ENCODE measurements around the gene TOLLIP. TPM values are rescaled to one million over a fixed set of nuclear protein-coding genes. Genes with fewer than 3 reads are reported as not detected.

TOLLIP gene
- total and polyA plus RNA-seq, 8 donors, result 35.2 to 69.8 (median 45.7) TPM

DNA sequence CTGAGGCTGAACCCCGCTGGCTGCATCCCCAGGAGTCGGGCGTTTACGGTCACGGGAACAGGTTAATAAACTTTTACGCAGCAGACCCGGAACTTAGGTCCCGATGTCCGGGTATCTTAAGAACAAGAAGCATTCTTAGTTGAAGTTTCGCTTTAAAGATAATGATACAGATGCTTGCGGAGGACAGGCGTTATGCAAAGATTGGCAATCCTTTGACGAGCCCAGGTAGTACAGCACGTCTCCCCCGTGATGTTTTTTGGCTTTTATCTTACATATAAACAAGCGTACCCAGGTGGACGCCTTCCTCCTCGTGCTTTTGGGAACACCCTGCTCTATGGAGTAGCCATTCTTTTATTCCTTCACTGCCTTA lies 871 bp upstream of the TOLLIP start:
- FAIRE-seq, result no peak
- intact Hi-C loops (cut with DNase I), result no loop called here
- ATAC-seq, result no peak
- DNase-seq, result no peak
- peaks cover 12 to 36% (median 25%) of the 10 kb centered on the region in 3 donors for H3K4me1 ChIP-seq
- no peaks in the 10 kb centered on the region for H3K36me3 ChIP-seq
- WGBS, 2 donors, result 45 to 57% methylated on average over 18 of the region's 18 CpGs
- H3K27ac ChIP-seq, result peak overlapping the region; percentile 73 to 91 (median 90)
- no peaks in the 10 kb centered on the region for H3K27me3 ChIP-seq
- TF ChIP-seq, protein P1, sequence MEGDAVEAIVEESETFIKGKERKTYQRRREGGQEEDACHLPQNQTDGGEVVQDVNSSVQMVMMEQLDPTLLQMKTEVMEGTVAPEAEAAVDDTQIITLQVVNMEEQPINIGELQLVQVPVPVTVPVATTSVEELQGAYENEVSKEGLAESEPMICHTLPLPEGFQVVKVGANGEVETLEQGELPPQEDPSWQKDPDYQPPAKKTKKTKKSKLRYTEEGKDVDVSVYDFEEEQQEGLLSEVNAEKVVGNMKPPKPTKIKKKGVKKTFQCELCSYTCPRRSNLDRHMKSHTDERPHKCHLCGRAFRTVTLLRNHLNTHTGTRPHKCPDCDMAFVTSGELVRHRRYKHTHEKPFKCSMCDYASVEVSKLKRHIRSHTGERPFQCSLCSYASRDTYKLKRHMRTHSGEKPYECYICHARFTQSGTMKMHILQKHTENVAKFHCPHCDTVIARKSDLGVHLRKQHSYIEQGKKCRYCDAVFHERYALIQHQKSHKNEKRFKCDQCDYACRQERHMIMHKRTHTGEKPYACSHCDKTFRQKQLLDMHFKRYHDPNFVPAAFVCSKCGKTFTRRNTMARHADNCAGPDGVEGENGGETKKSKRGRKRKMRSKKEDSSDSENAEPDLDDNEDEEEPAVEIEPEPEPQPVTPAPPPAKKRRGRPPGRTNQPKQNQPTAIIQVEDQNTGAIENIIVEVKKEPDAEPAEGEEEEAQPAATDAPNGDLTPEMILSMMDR (IDR thresholded peaks at IDR 0.05), result no peak
- no peaks in the 10 kb centered on the region for H3K9me3 ChIP-seq
- peak overlapping the region; percentile 49 to 95 (median 80) for H3K4me3 ChIP-seq

DNA sequence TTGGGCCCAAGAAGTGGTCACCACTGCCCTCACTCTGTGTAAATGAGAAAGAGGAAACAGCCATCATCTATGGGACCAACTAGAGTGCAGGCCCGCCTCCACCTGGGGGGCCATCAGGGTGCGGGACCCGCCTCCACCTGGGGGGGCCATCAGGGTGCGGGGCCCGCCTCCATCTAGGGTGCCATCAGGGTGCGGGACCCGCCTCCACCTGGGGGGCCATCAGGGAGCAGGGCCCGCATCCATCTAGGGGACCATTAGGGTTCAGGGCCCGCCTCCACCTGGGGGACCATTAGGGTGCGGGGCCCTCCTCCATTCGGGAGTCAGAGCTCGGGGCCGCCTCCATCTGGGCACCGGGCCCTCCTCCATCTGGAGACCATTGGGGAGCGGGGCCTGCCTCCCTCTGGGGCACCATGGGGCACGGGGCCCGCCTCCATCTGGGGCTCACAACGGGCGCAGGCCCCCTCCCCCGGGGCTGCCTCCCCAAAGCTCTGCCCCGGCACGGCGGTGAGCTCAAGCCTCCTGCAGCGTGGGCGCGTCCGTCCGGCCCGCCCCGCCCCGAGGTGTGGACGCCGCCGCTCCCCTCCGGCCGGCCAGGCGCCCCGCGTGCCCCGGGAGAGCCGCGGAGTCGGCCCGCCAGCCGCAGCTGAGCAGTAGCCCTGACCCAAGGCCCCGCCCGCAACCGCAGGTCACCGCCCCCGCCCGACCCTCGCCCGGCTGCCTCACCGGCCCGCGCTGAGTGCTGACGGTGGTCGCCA lies 512 bp downstream of the TOLLIP start:
- intact Hi-C loops (cut with DNase I), result no loop called here
- no peaks in the 10 kb centered on the region for H3K9me3 ChIP-seq
- DNase-seq (peak in 2 of 6 donors; percentile 54 to 85), ATAC-seq (peak; percentile 11 to 62 (median 34)), FAIRE-seq (no peak)
- 1 to 2% methylated on average over 45 to 58 of the region's 58 CpGs for WGBS, 2 donors
- peak overlapping the region; percentile 66 to 95 (median 88) for H3K4me3 ChIP-seq
- H3K4me1 ChIP-seq, result peaks cover 26 to 50% (median 34%) of the 10 kb centered on the region in 3 donors
- TF ChIP-seq, protein P1 (IDR thresholded peaks at IDR 0.05), result no peak
- H3K27me3 ChIP-seq, result no peaks in the 10 kb centered on the region
- no peaks in the 10 kb centered on the region for H3K36me3 ChIP-seq
- peak overlapping the region; percentile 72 to 91 (median 82) for H3K27ac ChIP-seq

DNA sequence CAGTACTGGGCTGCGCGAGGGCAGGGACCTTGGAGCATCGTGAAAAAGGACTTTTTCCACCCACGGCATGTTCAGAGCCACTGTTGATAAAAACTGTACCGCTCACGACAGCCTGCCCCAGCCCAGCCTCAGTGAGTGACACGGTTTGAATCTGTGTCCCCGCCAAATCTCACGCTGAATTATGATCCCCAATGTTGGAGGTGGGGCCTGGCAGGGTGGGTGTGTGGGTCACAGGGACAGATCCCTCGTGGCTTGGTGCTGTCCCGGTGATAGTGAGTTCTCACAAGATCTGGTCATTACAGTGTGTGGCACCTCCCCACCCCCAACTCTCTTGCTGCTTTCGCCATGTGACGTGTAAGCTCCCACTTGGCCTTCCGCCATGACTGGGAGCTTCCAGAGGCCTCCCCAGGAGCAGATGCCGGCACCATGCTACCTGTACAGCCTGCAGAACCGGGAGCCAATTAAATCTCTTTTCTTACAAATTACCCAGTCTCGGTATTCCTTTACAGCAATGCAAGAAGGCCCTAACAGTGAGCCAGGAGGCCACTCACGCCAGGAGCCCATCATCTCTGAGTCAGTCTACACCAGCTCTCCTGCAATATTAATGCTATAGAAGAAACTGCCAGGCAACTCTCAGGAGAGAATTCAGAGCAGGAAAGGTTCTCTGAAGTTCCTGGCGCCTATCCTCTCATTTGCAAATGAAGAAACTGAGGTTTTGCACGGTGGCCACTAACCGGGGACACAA lies 1.3 kb downstream of the TOLLIP start:
- Histone ChIP-seq H3K36me3 (no peaks in the 10 kb centered on the region), H3K4me1 (peaks cover 33 to 57% (median 42%) of the 10 kb centered on the region in 3 donors), H3K4me3 (peak overlapping the region; percentile 66 to 95 (median 88)), H3K27ac (peak overlapping the region in 3 of 4 donors; percentile 73 to 91 (median 90)), H3K27me3 (no peaks in the 10 kb centered on the region), H3K9me3 (no peaks in the 10 kb centered on the region)
- DNase-seq, result peak in 5 of 6 donors; percentile 50 to 85 (median 69)
- ATAC-seq, result no peak
- intact Hi-C loops (cut with DNase I), result no loop called here
- WGBS, 2 donors, result 30 to 36% methylated on average over 21 of the region's 21 CpGs
- TF ChIP-seq, protein P1 (IDR thresholded peaks at IDR 0.05), result no peak
- FAIRE-seq, result no peak

DNA sequence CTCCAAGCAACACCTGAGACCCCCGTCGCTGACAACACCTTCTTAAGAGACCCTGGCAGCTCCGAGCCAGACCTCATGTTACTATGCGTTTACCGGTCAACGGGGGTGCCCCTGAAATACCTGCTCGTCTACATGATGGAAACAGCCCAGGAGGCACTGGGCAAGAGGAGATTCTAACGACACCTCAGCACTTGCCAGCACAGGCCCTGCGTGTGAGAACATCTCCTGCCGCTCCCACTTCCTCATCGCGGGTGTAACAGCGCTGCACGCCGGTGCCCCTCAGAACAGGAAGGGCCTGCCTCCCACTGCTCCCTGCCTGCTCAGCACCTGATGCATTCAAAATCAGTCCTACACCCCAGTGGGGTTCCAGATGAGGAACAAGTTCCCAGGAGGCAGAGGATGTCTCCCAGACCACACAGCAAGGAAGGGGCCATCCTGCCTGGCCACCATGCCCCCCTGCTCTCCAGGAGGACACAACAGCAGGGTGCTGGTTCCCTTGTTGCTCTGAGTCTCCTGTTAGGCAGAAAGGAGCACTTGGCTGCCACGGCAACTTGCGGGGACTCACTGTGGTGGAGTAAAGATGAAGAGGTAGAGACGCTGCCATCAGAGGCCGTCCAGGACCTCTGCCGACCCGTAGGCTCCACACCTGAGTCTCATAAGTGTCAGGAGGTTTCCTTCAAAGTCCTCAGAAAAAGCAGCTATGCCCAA lies 2.1 kb downstream of the TOLLIP start:
- FAIRE-seq, result no peak
- peak overlapping the region in 3 of 4 donors; percentile 66 to 95 (median 94) for H3K4me3 ChIP-seq
- H3K27me3 ChIP-seq, result no peaks in the 10 kb centered on the region
- TF ChIP-seq, protein P1 (IDR thresholded peaks at IDR 0.05), result no peak
- ATAC-seq, result no peak
- H3K9me3 ChIP-seq, result no peaks in the 10 kb centered on the region
- H3K4me1 ChIP-seq, result peaks cover 42 to 66% (median 50%) of the 10 kb centered on the region in 3 donors
- peak overlapping the region in 2 of 4 donors; percentile 6 to 19 for H3K27ac ChIP-seq
- intact Hi-C loops (cut with DNase I), result no loop called here
- H3K36me3 ChIP-seq, result no peaks in the 10 kb centered on the region
- DNase-seq, result peak in 3 of 6 donors; percentile 19 to 67 (median 59)
- 39 to 61% methylated on average over 21 of the region's 21 CpGs for WGBS, 2 donors

Measured in pancreas (tissue), 10 donors.